Measurements from ENCODE around the gene SMYD3. TPM values are rescaled to one million over a fixed set of nuclear protein-coding genes. Genes with fewer than 3 reads are reported as not detected.

The SMYD3 gene
- total and polyA plus RNA-seq, 12 donors = 13.5 to 78.2 (median 26.8) TPM

GRCh38 chr1:245903851-245904250 is 603.2 kb downstream of the SMYD3 start:
- no peaks in the 10 kb centered on the region for H3K27me3 ChIP-seq
- intact Hi-C loops (cut with DNase I) = no loop called here
- no peaks in the 10 kb centered on the region for H3K4me1 ChIP-seq (replicated peaks in 1 of 2)
- no peak overlapping the region for H3K27ac ChIP-seq
- H3K36me3 ChIP-seq (replicated peaks in 1 of 2) = no peaks in the 10 kb centered on the region
- 94 to 100% (median 96%) methylated on average over 3 of the region's 3 CpGs for WGBS, 4 donors
- H3K4me3 ChIP-seq = no peak overlapping the region
- TF ChIP-seq CTCF (IDR thresholded peaks at IDR 0.05) (no peak), POLR2A (IDR thresholded peaks at IDR 0.05) (no peak)
- no peak for DNase-seq
- peaks cover 0 to 3% (median 0%) of the 10 kb centered on the region in 3 donors for H3K9me3 ChIP-seq (replicated peaks in 1 of 3)

GRCh38 chr1:245901565-245901964 is 605.5 kb downstream of the SMYD3 start:
- WGBS, 4 donors = 40 to 63% (median 57%) methylated on average over 1 of the region's 1 CpG
- H3K36me3 ChIP-seq (replicated peaks in 1 of 2) = no peaks in the 10 kb centered on the region
- peaks cover 0 to 3% (median 0%) of the 10 kb centered on the region in 3 donors for H3K9me3 ChIP-seq (replicated peaks in 1 of 3)
- no peak overlapping the region for H3K27ac ChIP-seq
- no peak overlapping the region for H3K4me3 ChIP-seq
- H3K27me3 ChIP-seq = no peaks in the 10 kb centered on the region
- no peak for TF ChIP-seq POLR2A (IDR thresholded peaks at IDR 0.05)
- no peak for TF ChIP-seq CTCF (IDR thresholded peaks at IDR 0.05)
- intact Hi-C loops (cut with DNase I) = no loop called here
- H3K4me1 ChIP-seq (replicated peaks in 1 of 2) = no peaks in the 10 kb centered on the region
- DNase-seq = no peak

GRCh38 chr1:245901037-245901436 is 606.0 kb downstream of the SMYD3 start:
- WGBS, 4 donors = 82 to 89% (median 85%) methylated on average over 2 of the region's 2 CpGs
- Histone ChIP-seq H3K27ac (no peak overlapping the region), H3K36me3 (replicated peaks in 1 of 2) (no peaks in the 10 kb centered on the region), H3K4me3 (no peak overlapping the region), H3K9me3 (replicated peaks in 1 of 3) (peaks cover 0 to 3% (median 0%) of the 10 kb centered on the region in 3 donors), H3K27me3 (no peaks in the 10 kb centered on the region), H3K4me1 (replicated peaks in 1 of 2) (no peaks in the 10 kb centered on the region)
- DNase-seq = no peak
- intact Hi-C loops (cut with DNase I) = no loop called here
- TF ChIP-seq POLR2A (IDR thresholded peaks at IDR 0.05) = no peak
- no peak for TF ChIP-seq CTCF (IDR thresholded peaks at IDR 0.05)

- H3K36me3 ChIP-seq (replicated peaks in 1 of 2) = no peaks in the 10 kb centered on the region
- intact Hi-C loops (cut with DNase I) = loop anchor here in 1 of 2 donors (10.0 kb wide), 1 partner anchor 96 kb away; no protein-coding TSS in a partner anchor
- H3K9me3 ChIP-seq (replicated peaks in 1 of 3) = peaks cover 0 to 3% (median 0%) of the 10 kb centered on the region in 3 donors
- WGBS, 4 donors = 90 to 98% (median 95%) methylated on average over 2 of the region's 2 CpGs
- no peaks in the 10 kb centered on the region for H3K4me1 ChIP-seq (replicated peaks in 1 of 2)
- no peak for DNase-seq
- no peak overlapping the region for H3K27ac ChIP-seq
- TF ChIP-seq POLR2A (IDR thresholded peaks at IDR 0.05) = no peak
- H3K4me3 ChIP-seq = no peak overlapping the region
- H3K27me3 ChIP-seq = no peaks in the 10 kb centered on the region
These were observed 608.5 kb downstream of the SMYD3 start for GRCh38 chr1:245898581-245898980.

GRCh38 chr1:245896258-245896657 is 610.8 kb downstream of the SMYD3 start:
- no peaks in the 10 kb centered on the region for H3K4me1 ChIP-seq (replicated peaks in 1 of 2)
- intact Hi-C loops (cut with DNase I) = loop anchor here in 1 of 2 donors (10.0 kb wide), 1 partner anchor 99 kb away; no protein-coding TSS in a partner anchor
- H3K4me3 ChIP-seq = no peak overlapping the region
- DNase-seq = no peak
- no peak overlapping the region for H3K27ac ChIP-seq
- no peaks in the 10 kb centered on the region for H3K9me3 ChIP-seq (replicated peaks in 1 of 3)
- no peaks in the 10 kb centered on the region for H3K36me3 ChIP-seq (replicated peaks in 1 of 2)
- no peak for TF ChIP-seq POLR2A (IDR thresholded peaks at IDR 0.05)
- no peak for TF ChIP-seq CTCF (IDR thresholded peaks at IDR 0.05)
- H3K27me3 ChIP-seq = no peaks in the 10 kb centered on the region
- 91 to 95% (median 93%) methylated on average over 3 of the region's 3 CpGs for WGBS, 4 donors

Measured in adrenal gland (tissue), 12 donors.